Measurements from ENCODE around the gene MYEF2.

The MYEF2 gene

DNA sequence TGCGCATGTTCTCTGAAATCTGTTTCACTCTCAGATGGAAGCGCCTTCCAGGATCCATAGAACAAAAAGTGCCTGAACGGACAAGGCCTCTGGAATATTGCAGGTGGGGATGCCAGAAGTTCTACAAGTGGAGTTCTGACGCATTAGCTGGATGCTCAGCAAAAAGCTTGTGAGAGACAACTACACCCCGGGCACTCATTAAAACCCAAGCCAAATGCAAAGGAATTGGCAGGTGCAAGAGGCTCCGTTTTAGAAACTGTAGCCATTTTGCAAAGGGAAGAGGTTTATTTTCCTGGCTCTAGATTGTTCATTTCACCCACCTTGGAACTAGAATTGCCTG is 92.5 kb downstream of the MYEF2 start:
- no peak for DNase-seq

DNA sequence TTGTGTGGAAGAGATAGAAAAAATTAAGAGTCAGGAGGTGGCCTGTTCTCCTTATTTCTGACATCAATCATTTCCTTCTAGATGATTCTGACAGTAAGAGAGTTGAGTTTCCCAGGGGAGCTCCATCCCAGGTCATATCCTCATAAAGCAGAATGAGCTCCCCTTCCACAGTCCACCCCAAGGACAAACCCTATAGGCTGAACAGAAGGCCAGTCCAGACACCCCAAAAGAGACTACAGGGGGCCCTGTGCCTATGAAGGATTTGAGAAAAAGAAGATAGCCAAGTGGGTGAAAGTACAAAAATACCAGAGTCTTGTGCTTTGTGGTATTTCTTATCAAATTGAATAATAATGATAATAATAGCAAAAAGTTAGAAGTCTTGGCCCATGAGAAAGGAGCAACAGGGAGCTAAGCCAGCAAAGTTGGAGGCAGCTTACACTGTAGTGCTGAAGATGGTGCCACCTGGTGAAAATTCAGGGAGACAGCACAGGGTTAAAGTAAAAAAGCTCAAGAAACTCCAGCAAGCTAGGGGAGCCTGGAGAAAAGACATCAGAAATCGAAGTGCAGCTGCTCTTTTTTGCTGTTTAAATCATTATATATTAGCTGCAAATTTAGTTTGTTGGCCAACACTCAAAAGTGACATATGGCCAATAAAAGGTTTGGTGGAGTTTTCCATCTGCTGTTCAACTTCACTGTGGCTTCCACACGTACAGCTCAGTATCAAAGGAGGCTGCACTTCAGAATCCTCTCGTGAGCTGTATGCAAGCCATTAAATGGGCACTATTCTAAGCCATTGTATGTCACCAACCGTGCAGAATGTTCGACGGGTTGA is 93.1 kb downstream of the MYEF2 start:
- no peak for DNase-seq

Measured in T1000 (cell line).